Right cardiac atrium (tissue), 5 donors: ENCODE data around the gene NR1H4. TPM values are rescaled to one million over a fixed set of nuclear protein-coding genes. Genes with fewer than 3 reads are reported as not detected.

Experiments
- ATAC-seq, 2 donors: fragments of 200-7000 bp; cut with Tn5 transposase; one replicate each; pipeline versions ENCODE4 v1.8.0 to v1.9.1; 2020; ENCODE audit warnings: moderate library complexity in 2 of 2, mild to moderate bottlenecking in 1 of 2
- DNase-seq, 3 donors: peaks; one replicate each; pipeline ENCODE4 v3.0.0-alpha.2; 2020
- H3K27ac ChIP-seq: one replicate; pipeline ENCODE4 v1.5.1; 2013; ENCODE audit warnings: mild to moderate bottlenecking, low read length, control low read depth, moderate library complexity
- H3K27me3 ChIP-seq: one replicate; pipeline ENCODE4 v1.6.1; 2013; ENCODE audit not compliant: control insufficient read depth, insufficient read depth
- H3K4me1 ChIP-seq: one replicate; pipeline ENCODE4 v1.6.1; 2013; ENCODE audit warnings: low read length; ENCODE audit not compliant: control insufficient read depth, insufficient read depth
- H3K4me3 ChIP-seq: one replicate; pipeline ENCODE4 v1.5.1; 2013; ENCODE audit warnings: low read length, control low read depth
- H3K9me3 ChIP-seq: one replicate; pipeline ENCODE4 v1.6.1; 2013; ENCODE audit warnings: low read length; ENCODE audit not compliant: control insufficient read depth
- WGBS: extraction: QIAGEN DNeasy Blood & Tissue Kit; methylation state at CpG from one replicate; pipeline ENCODE4 v1.1.7; 2013; 5-methylcytosine and 5-hydroxymethylcytosine counted together
- intact Hi-C, 4 donors: fragments of 100-400 bp; cut with DNase I; formaldehyde crosslinking; loops; one replicate each; pipeline versions ENCODE4 v1.11.0 to v1.14.0; 2022 to 2023
- polyA plus RNA-seq: library from polyadenylated mRNA; stranded (reverse); fragments of 200-250 nt; gene quantifications from one replicate; pipeline ENCODE4 v1.2.3, GENCODE V29; 2013
- total RNA-seq, 4 donors: library from RNA; stranded (reverse); fragmentation: NEBNext Ultra II Directional; extraction: Animal tissue kit (Norgen Biotek cat#: 25700); gene quantifications; one replicate each; pipeline ENCODE4 v1.2.1, GENCODE V29; 2021
- donor health status: healthy with polysubstance abuse.
- donor health status: DM: no; HTN: yes; CAD: no.
- donor health status: DM: no; HTN: no; CAD: no.
- donor health status: DM: no; HTN: yes; CAD: no; lungs with severe emphysema.
- donor health status: DM: yes; HTN: yes; CAD: no.

Gene NR1H4
- total and polyA plus RNA-seq, 5 donors, result 0.17 to 2.0 (median 0.40) TPM; not detected in 1

GRCh38 chr12:100445081-100445481 is 28.6 kb upstream of the NR1H4 start:
- no peaks in the 10 kb centered on the region for H3K4me1 ChIP-seq
- ATAC-seq (peak in 1 of 2 donors; percentile 47), DNase-seq (no peak)
- H3K27me3 ChIP-seq, result no peaks in the 10 kb centered on the region
- no peak overlapping the region for H3K4me3 ChIP-seq
- intact Hi-C loops, result no loop called here
- H3K9me3 ChIP-seq, result no peaks in the 10 kb centered on the region
- no peak overlapping the region for H3K27ac ChIP-seq
- 54% methylated on average over 4 of the region's 4 CpGs for WGBS

- H3K9me3 ChIP-seq, result no peaks in the 10 kb centered on the region
- no peaks in the 10 kb centered on the region for H3K4me1 ChIP-seq
- intact Hi-C loops, result no loop called here
- ATAC-seq (no peak), DNase-seq (no peak)
- no peak overlapping the region for H3K4me3 ChIP-seq
- H3K27ac ChIP-seq, result no peak overlapping the region
- 19% methylated on average over 3 of the region's 3 CpGs for WGBS
- H3K27me3 ChIP-seq, result no peaks in the 10 kb centered on the region
Observed at GRCh38 chr12:100447381-100447780, 26.3 kb upstream of the NR1H4 start.

GRCh38 chr12:100448656-100449055 is 25.0 kb upstream of the NR1H4 start:
- Histone ChIP-seq H3K27ac (no peak overlapping the region), H3K9me3 (no peaks in the 10 kb centered on the region), H3K4me1 (no peaks in the 10 kb centered on the region), H3K27me3 (no peaks in the 10 kb centered on the region), H3K4me3 (no peak overlapping the region)
- no peak for DNase-seq
- ATAC-seq, result no peak
- WGBS, result 58% methylated on average over 1 of the region's 1 CpG
- intact Hi-C loops, result no loop called here

- no peaks in the 10 kb centered on the region for H3K27me3 ChIP-seq
- 30% methylated on average over 3 of the region's 3 CpGs for WGBS
- H3K4me1 ChIP-seq, result no peaks in the 10 kb centered on the region
- ATAC-seq, result no peak
- intact Hi-C loops, result no loop called here
- no peak overlapping the region for H3K4me3 ChIP-seq
- no peaks in the 10 kb centered on the region for H3K9me3 ChIP-seq
- no peak for DNase-seq
- no peak overlapping the region for H3K27ac ChIP-seq
Observed at GRCh38 chr12:100450735-100451134, 22.9 kb upstream of the NR1H4 start.

GRCh38 chr12:100453951-100454350 is 19.7 kb upstream of the NR1H4 start:
- H3K9me3 ChIP-seq, result no peaks in the 10 kb centered on the region
- no peaks in the 10 kb centered on the region for H3K4me1 ChIP-seq
- H3K4me3 ChIP-seq, result no peak overlapping the region
- no peaks in the 10 kb centered on the region for H3K27me3 ChIP-seq
- 39% methylated on average over 3 of the region's 3 CpGs for WGBS
- DNase-seq, result peak in 1 of 3 donors; percentile 69
- intact Hi-C loops, result no loop called here
- peak; percentile 37 to 78 for ATAC-seq
- H3K27ac ChIP-seq, result no peak overlapping the region

GRCh38 chr12:100455896-100456295 is 17.8 kb upstream of the NR1H4 start:
- ATAC-seq (no peak), DNase-seq (no peak)
- Histone ChIP-seq H3K27ac (no peak overlapping the region), H3K27me3 (no peaks in the 10 kb centered on the region), H3K9me3 (no peaks in the 10 kb centered on the region), H3K4me1 (no peaks in the 10 kb centered on the region), H3K4me3 (no peak overlapping the region)
- 84% methylated on average over 3 of the region's 3 CpGs for WGBS
- intact Hi-C loops, result no loop called here

- no peaks in the 10 kb centered on the region for H3K27me3 ChIP-seq
- no peak overlapping the region for H3K27ac ChIP-seq
- no peaks in the 10 kb centered on the region for H3K9me3 ChIP-seq
- DNase-seq (no peak), ATAC-seq (no peak)
- H3K4me3 ChIP-seq, result no peak overlapping the region
- intact Hi-C loops, result no loop called here
- WGBS, result 55% methylated on average over 4 of the region's 4 CpGs
- H3K4me1 ChIP-seq, result no peaks in the 10 kb centered on the region
Observed at GRCh38 chr12:100458191-100458590, 15.5 kb upstream of the NR1H4 start.

GRCh38 chr12:100460702-100461101 is 13.0 kb upstream of the NR1H4 start:
- Histone ChIP-seq H3K4me3 (no peak overlapping the region), H3K27me3 (no peaks in the 10 kb centered on the region), H3K9me3 (no peaks in the 10 kb centered on the region), H3K27ac (no peak overlapping the region), H3K4me1 (no peaks in the 10 kb centered on the region)
- intact Hi-C loops, result no loop called here
- ATAC-seq, result no peak
- WGBS, result 62% methylated on average over 3 of the region's 3 CpGs
- DNase-seq, result peak in 2 of 3 donors; percentile 23 to 69

GRCh38 chr12:100461330-100461973 is 12.2 kb upstream of the NR1H4 start:
- DNase-seq (no peak), ATAC-seq (no peak)
- intact Hi-C loops, result no loop called here
- H3K27me3 ChIP-seq, result no peaks in the 10 kb centered on the region
- 73% methylated on average over 1 of the region's 1 CpG for WGBS
- no peaks in the 10 kb centered on the region for H3K9me3 ChIP-seq
- no peak overlapping the region for H3K4me3 ChIP-seq
- no peak overlapping the region for H3K27ac ChIP-seq
- H3K4me1 ChIP-seq, result no peaks in the 10 kb centered on the region

- Histone ChIP-seq H3K4me3 (no peak overlapping the region), H3K4me1 (no peaks in the 10 kb centered on the region), H3K9me3 (no peaks in the 10 kb centered on the region), H3K27ac (no peak overlapping the region), H3K27me3 (no peaks in the 10 kb centered on the region)
- 73% methylated on average over 1 of the region's 1 CpG for WGBS
- DNase-seq (no peak), ATAC-seq (no peak)
- intact Hi-C loops, result no loop called here
Observed at GRCh38 chr12:100463661-100464060, 10.0 kb upstream of the NR1H4 start.

GRCh38 chr12:100464529-100464928 is 9.1 kb upstream of the NR1H4 start:
- no peak for DNase-seq

GRCh38 chr12:100468126-100468525 is 5.5 kb upstream of the NR1H4 start:
- no peak overlapping the region for H3K27ac ChIP-seq
- no peaks in the 10 kb centered on the region for H3K9me3 ChIP-seq
- no peaks in the 10 kb centered on the region for H3K27me3 ChIP-seq
- ATAC-seq, result no peak
- intact Hi-C loops, result no loop called here
- H3K4me3 ChIP-seq, result no peak overlapping the region
- DNase-seq, result no peak
- H3K4me1 ChIP-seq, result no peaks in the 10 kb centered on the region

More at GRCh38 chr12:100464529-100464928, 9.1 kb upstream of the NR1H4 start:
- no peak overlapping the region for H3K4me3 ChIP-seq
- H3K9me3 ChIP-seq, result no peaks in the 10 kb centered on the region
- ATAC-seq, result no peak
- H3K27ac ChIP-seq, result no peak overlapping the region
- H3K4me1 ChIP-seq, result no peaks in the 10 kb centered on the region
- H3K27me3 ChIP-seq, result no peaks in the 10 kb centered on the region
- intact Hi-C loops, result no loop called here
- 92% methylated on average over 1 of the region's 1 CpG for WGBS
